Adrenal gland (tissue), 19 donors: ENCODE data around the gene AOC2. TPM values are rescaled to one million over a fixed set of nuclear protein-coding genes. Genes with fewer than 3 reads are reported as not detected.
A peak's percentile ranks its signal among the peaks of the same experiment; 100 is the strongest.

Source experiments
- DNase-seq, 7 donors: peaks; one replicate each; pipeline ENCODE4 v3.0.0-alpha.2; 2019 to 2020
- H3K27ac ChIP-seq, 5 donors: fragments of 200-600 bp; sonication (generic) in 4 of 5; 1 replicate in 3 of 5; 2 replicates in 2 of 5; pipeline versions ENCODE4 v1.5.1 to v1.8.0; 2016 to 2020; ENCODE audit warnings: mild to moderate bottlenecking in 1 of 5
- H3K27me3 ChIP-seq: fragments of 200-600 bp; 2 replicates; pipeline ENCODE4 v1.8.0; 2021
- H3K36me3 ChIP-seq, 2 donors: fragments of 200-600 bp; replicated peaks in 1 of 2; 1 replicate in 1 of 2; 2 replicates in 1 of 2; pipeline versions ENCODE4 v1.5.1 to v1.8.0; 2018 to 2022
- H3K4me1 ChIP-seq, 2 donors: fragments of 200-600 bp; replicated peaks in 1 of 2; 1 replicate in 1 of 2; 2 replicates in 1 of 2; pipeline versions ENCODE4 v1.5.1 to v1.8.0; 2018 to 2021
- H3K4me3 ChIP-seq, 4 donors: fragments of 200-600 bp; sonication (generic) in 3 of 4; one replicate each; pipeline ENCODE4 v1.5.1; 2016 to 2018
- H3K9me3 ChIP-seq, 3 donors: fragments of 200-600 bp; sonication (generic) in 1 of 3; replicated peaks in 1 of 3; 1 replicate in 2 of 3; 2 replicates in 1 of 3; pipeline versions ENCODE4 v1.5.1 to v1.8.0; 2016 to 2021
- POLR2A ChIP-seq, 2 donors: fragments of 450-650 bp; IDR thresholded peaks; one replicate each; pipeline ENCODE4 v1.6.1; 2017; ENCODE audit warnings: antibody characterized with exemption in 2 of 2, mild to moderate bottlenecking in 2 of 2, moderate library complexity in 1 of 2
- WGBS, 4 donors: extraction: QIAGEN DNeasy Blood & Tissue Kit in 2 of 4; methylation state at CpG; one replicate each; pipeline versions ENCODE4 v1.1.5 to v1.1.7; 2013 to 2017; 5-methylcytosine and 5-hydroxymethylcytosine counted together
- intact Hi-C, 2 donors: fragments of 100-400 bp; cut with DNase I; formaldehyde crosslinking; loops; one replicate each; pipeline versions ENCODE4 v1.14.1 to v1.15.0; 2022 to 2023
- long read RNA-seq, 10 donors: library from polyadenylated mRNA in 3 of 10; unstranded in 2 of 10; stranded (forward) in 1 of 10; transcript quantifications; one replicate each; pipeline ENCODE4 v2.0.0 and lab custom pipeline, GENCODE V29; 2021 to 2026
- polyA plus RNA-seq, 3 donors: library from polyadenylated mRNA; stranded (reverse); fragments of 200-250 nt in 2 of 3; fragments of 350-450 nt in 1 of 3; fragmentation: Illumina TruSeq in 1 of 3; extraction: RNeasy Lipid Tissue Mini Kit (QIAGEN cat#74804) in 1 of 3; gene quantifications; one replicate each; pipeline ENCODE4 v1.2.3, GENCODE V29; 2013 to 2014
- total RNA-seq, 9 donors: library from RNA; depleted of rRNA in 4 of 9; stranded (reverse); fragments of >200 nt in 4 of 9; fragments of 120-200 nt in 1 of 9; fragmentation: NEBNext Ultra II Directional in 1 of 9; extraction: Animal tissue kit (Norgen Biotek cat#: 25700) in 1 of 9; gene quantifications; one replicate each; pipeline versions ENCODE4 v1.1.0 to v1.2.4, GENCODE V29; 2013 to 2023
- TF ChIP-seq, protein P1 (sequence below), 6 experiments: fragments of 450-650 bp in 4 of 6; fragments of 200-600 bp in 2 of 6; sonication (generic) in 1 of 6; IDR thresholded peaks; 1 replicate in 5 of 6; 2 replicates in 1 of 6; pipeline versions ENCODE4 v1.5.1 to v1.8.0; 2016 to 2021; ENCODE audit warnings: antibody characterized with exemption in 6 of 6, mild to moderate bottlenecking in 2 of 6, moderate library complexity in 1 of 6
- donor health status: healthy with polysubstance abuse.
- donor health status: Bipolar disorder and iron deficiency.
- donor health status: DM: yes; HTN: yes; CAD: no.
- donor health status: DM: no; HTN: no; CAD: no.
- donor health status: DM: no; HTN: no; CAD: no.
- donor health status: DM: yes; HTN: yes; CAD: no.

AOC2 gene
- 1 to 10 TPM in 6 of 9 donors, under 1 TPM in 3; 0.60 to 2.2 (median 1.4) TPM for total RNA-seq
- 1 to 10 TPM in 2 of 3 donors, under 1 TPM in 1; 0.95 to 1.6 (median 1.4) TPM for polyA plus RNA-seq
- long read RNA-seq, donor 1, result 0 reads
- long read RNA-seq, donor 2, partial matches to known transcripts, result 0 of 1 reads
- long read RNA-seq, donor 2, other reads (novel, unspliced or antisense), result 0 of 1 reads
- long read RNA-seq, donor 3, partial matches to known transcripts, result 0 of 1 reads
- long read RNA-seq, donor 3, other reads (novel, unspliced or antisense), result 0 of 1 reads
- long read RNA-seq, donor 4, partial matches to known transcripts, result 0 of 2 reads
- long read RNA-seq, donor 4, other reads (novel, unspliced or antisense), result 0 of 2 reads
- long read RNA-seq, donor 5, partial matches to known transcripts, result 0 of 4 reads
- long read RNA-seq, donor 5, other reads (novel, unspliced or antisense), result 0 of 4 reads
- long read RNA-seq, donor 6, result 0 reads
- long read RNA-seq, donor 7, result 0 reads
- long read RNA-seq, donor 8, partial matches to known transcripts, result 0 of 1 reads
- long read RNA-seq, donor 8, other reads (novel, unspliced or antisense), result 0 of 1 reads
- long read RNA-seq, donor 9, result 0 reads
- long read RNA-seq, donor 10, result 0 reads

DNA sequence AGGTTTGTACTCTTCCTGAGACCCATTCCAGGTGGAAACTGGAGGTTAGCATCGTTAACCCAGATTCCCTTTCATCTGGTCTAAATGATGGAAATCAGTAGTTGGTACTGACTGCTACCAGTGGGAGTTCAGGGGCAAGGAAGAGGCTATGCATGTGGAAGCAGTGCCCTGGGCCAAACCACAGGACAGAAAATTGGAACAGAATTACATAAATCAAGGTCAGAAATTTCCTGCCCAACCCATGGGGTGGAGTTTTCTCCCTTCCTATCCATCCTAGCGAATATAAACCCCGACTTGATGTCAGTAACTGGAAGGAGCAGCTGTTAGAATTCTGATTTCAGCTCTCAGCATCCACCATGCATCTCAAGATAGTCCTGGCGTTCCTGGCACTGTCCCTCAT is at the start of gene AOC2:
Gene AOC2 (plus strand): TSS at position 310 of the 400 bp plus-strand sequence. CDS start 47 bp downstream, at position 357.
- Histone ChIP-seq H3K27me3 (no peaks in the 10 kb centered on the region), H3K4me1 (peaks cover 0 to 21% of the 10 kb centered on the region in 2 donors), H3K4me3 (no peak within 1 kb of the TSS), H3K27ac (peak within 1 kb of the TSS in 2 of 5 donors; percentile 19 to 80), H3K9me3 (no peaks in the 10 kb centered on the region), H3K36me3 (peaks cover 0 to 52% of the 10 kb centered on the region in 2 donors)
- intact Hi-C loops, result loop anchor here (5.0 to 10.0 kb wide), 2 partner anchors 93 to 151 kb away; partner anchors contain the start of gene RPL27 (in 1 of the 2)
- WGBS, 4 donors, result 37 to 54% (median 46%) methylated on average over 3 to 4 of the region's 4 CpGs
- peak in 2 of 7 donors; percentile 41 to 53 for DNase-seq
- TF ChIP-seq, protein P1, sequence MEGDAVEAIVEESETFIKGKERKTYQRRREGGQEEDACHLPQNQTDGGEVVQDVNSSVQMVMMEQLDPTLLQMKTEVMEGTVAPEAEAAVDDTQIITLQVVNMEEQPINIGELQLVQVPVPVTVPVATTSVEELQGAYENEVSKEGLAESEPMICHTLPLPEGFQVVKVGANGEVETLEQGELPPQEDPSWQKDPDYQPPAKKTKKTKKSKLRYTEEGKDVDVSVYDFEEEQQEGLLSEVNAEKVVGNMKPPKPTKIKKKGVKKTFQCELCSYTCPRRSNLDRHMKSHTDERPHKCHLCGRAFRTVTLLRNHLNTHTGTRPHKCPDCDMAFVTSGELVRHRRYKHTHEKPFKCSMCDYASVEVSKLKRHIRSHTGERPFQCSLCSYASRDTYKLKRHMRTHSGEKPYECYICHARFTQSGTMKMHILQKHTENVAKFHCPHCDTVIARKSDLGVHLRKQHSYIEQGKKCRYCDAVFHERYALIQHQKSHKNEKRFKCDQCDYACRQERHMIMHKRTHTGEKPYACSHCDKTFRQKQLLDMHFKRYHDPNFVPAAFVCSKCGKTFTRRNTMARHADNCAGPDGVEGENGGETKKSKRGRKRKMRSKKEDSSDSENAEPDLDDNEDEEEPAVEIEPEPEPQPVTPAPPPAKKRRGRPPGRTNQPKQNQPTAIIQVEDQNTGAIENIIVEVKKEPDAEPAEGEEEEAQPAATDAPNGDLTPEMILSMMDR (IDR thresholded peaks at IDR 0.05), result no peak
- no peak for TF ChIP-seq POLR2A (IDR thresholded peaks at IDR 0.05)

GRCh38 chr17:42795061-42795460 is 49.3 kb upstream of the AOC2 start:
- no peak overlapping the region for H3K27ac ChIP-seq
- no peak for DNase-seq
- H3K4me3 ChIP-seq, result no peak overlapping the region
- 63 to 78% (median 64%) methylated on average over 4 of the region's 4 CpGs for WGBS, 4 donors
- intact Hi-C loops, result no loop called here
- H3K36me3 ChIP-seq, result no peaks in the 10 kb centered on the region
- no peaks in the 10 kb centered on the region for H3K9me3 ChIP-seq
- TF ChIP-seq POLR2A (IDR thresholded peaks at IDR 0.05), result no peak
- TF ChIP-seq, protein P1 (IDR thresholded peaks at IDR 0.05), result no peak
- H3K27me3 ChIP-seq, result no peaks in the 10 kb centered on the region
- H3K4me1 ChIP-seq, result peaks cover 12 to 14% of the 10 kb centered on the region in 2 donors

GRCh38 chr17:42795465-42795864 is 48.9 kb upstream of the AOC2 start:
- 89 to 94% (median 91%) methylated on average over 8 to 10 of the region's 10 CpGs for WGBS, 4 donors
- H3K36me3 ChIP-seq, result no peaks in the 10 kb centered on the region
- H3K4me1 ChIP-seq, result peaks cover 12 to 14% of the 10 kb centered on the region in 2 donors
- H3K27ac ChIP-seq, result no peak overlapping the region
- no peaks in the 10 kb centered on the region for H3K9me3 ChIP-seq
- no peak for TF ChIP-seq POLR2A (IDR thresholded peaks at IDR 0.05)
- TF ChIP-seq, protein P1 (IDR thresholded peaks at IDR 0.05), result no peak
- no peak for DNase-seq
- intact Hi-C loops, result no loop called here
- H3K27me3 ChIP-seq, result no peaks in the 10 kb centered on the region
- H3K4me3 ChIP-seq, result no peak overlapping the region

- TF ChIP-seq, protein P1 (IDR thresholded peaks at IDR 0.05), result no peak
- no peak for TF ChIP-seq POLR2A (IDR thresholded peaks at IDR 0.05)
- intact Hi-C loops, result no loop called here
- H3K36me3 ChIP-seq, result no peaks in the 10 kb centered on the region
- no peak for DNase-seq
- H3K4me1 ChIP-seq, result peaks cover 12 to 14% of the 10 kb centered on the region in 2 donors
- 93 to 96% (median 94%) methylated on average over 15 to 18 of the region's 18 CpGs for WGBS, 4 donors
- no peak overlapping the region for H3K27ac ChIP-seq
- no peaks in the 10 kb centered on the region for H3K9me3 ChIP-seq
- no peaks in the 10 kb centered on the region for H3K27me3 ChIP-seq
- no peak overlapping the region for H3K4me3 ChIP-seq
These were observed 48.2 kb upstream of the AOC2 start for GRCh38 chr17:42796066-42796758.
